MM.1S (cell line): ENCODE results near the gene PSEN1.

Source experiments
- CTCF ChIP-seq: fragments of 300-600 bp; sonication (generic); IDR thresholded peaks from 2 replicates; pipeline ENCODE4 v1.5.1; 2016; ENCODE audit warnings: antibody characterized with exemption, low read length, mixed read lengths
- EZH2 ChIP-seq: fragments of 300-600 bp; sonication (generic); optimal IDR thresholded peaks from 2 replicates; pipeline ENCODE3; 2017; ENCODE audit warnings: low read depth, mild to moderate bottlenecking, antibody characterized with exemption, low read length, mixed read lengths
- EZH2phosphoT487 ChIP-seq: fragments of 300-600 bp; sonication (generic); IDR thresholded peaks from 2 replicates; pipeline ENCODE4 v1.6.1; 2018; ENCODE audit warnings: antibody characterized with exemption, low read length

DNA sequence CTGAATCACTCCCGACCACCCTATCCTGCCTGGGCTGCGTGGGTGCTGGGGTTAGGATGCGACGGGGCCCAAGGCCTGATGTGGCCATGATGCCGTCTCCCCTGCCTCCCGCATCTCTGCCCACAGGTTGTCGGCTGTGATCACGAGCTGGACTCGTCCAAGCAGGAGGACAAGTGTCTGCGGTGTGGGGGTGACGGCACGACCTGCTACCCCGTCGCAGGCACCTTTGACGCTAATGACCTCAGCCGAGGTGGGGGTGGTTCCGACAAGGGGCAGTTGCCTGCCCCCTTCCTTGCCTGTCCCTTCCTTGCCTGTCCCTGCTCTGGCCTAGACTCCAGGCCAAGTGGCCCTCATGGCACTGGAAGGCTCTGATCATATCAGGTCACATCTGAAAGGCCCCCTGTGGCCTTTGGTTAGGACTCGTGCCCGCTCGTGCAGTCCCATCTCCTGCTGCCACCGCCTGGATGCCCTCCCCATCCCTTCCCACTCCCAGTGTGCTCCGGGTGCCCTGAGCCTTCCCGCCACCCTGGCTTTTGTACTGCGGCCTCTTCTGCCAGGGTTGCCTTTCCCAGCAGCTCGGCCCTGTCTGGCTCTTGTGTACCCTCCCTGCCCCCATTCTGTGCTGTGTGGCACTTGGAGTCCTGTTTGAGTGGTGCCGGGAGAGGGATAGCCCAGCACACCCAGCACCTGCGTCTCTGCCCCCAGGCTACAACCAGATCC is 114.6 kb downstream of the PSEN1 start:
- TF ChIP-seq CTCF (no peak), EZH2 (no peak), EZH2phosphoT487 (no peak)
